UCSD-AML1 (cell line): ENCODE measurements around the gene CUTA.
"Not testable (repeated sequence)": the region's sequence is repeated elsewhere in the genome, so short reads cannot be mapped to it uniquely, and the experiment has no call there.

ENCODE experiments used
- DNase-seq: peaks from one replicate; lab custom pipeline; 2025; ENCODE audit not compliant: unreplicated experiment; lab: John Stamatoyannopoulos, UW

Gene CUTA

GRCh38 chr6:33407132-33407718 is 10.7 kb downstream of the CUTA start:
- no peak for DNase-seq

- DNase-seq, result no peak
Observed at GRCh38 chr6:33406126-33406525, 11.8 kb downstream of the CUTA start.

GRCh38 chr6:33405386-33405940 is 12.4 kb downstream of the CUTA start:
- no peak for DNase-seq

- no peak for DNase-seq
Observed at GRCh38 chr6:33404884-33405283, 13.0 kb downstream of the CUTA start.

GRCh38 chr6:33399881-33400280 is 18.0 kb downstream of the CUTA start:
- DNase-seq, result not testable (repeated sequence)

GRCh38 chr6:33398601-33399000 is 19.3 kb downstream of the CUTA start:
- DNase-seq, result not testable (repeated sequence)

- no peak for DNase-seq
Observed at GRCh38 chr6:33397541-33397940, 20.4 kb downstream of the CUTA start.

- no peak for DNase-seq
Observed at GRCh38 chr6:33392979-33393378, 24.9 kb downstream of the CUTA start.

- no peak for DNase-seq
Observed at GRCh38 chr6:33392595-33392948, 25.3 kb downstream of the CUTA start.

GRCh38 chr6:33391922-33392594 is 25.8 kb downstream of the CUTA start:
- DNase-seq, result no peak

- peak; percentile 100 for DNase-seq
Observed at GRCh38 chr6:33391278-33391921, 26.5 kb downstream of the CUTA start, which contains the start of gene KIFC1. Gene KIFC1 (plus strand): TSS chr6:33391823. CDS start chr6:33391986, 163 bp downstream.

GRCh38 chr6:33390767-33391277 is 27.1 kb downstream of the CUTA start:
- DNase-seq, result no peak

GRCh38 chr6:33390173-33390572 is 27.7 kb downstream of the CUTA start:
- no peak for DNase-seq

- DNase-seq, result no peak
Observed at GRCh38 chr6:33384581-33385020, 33.3 kb downstream of the CUTA start.

- no peak for DNase-seq
Observed at GRCh38 chr6:33383427-33384185, 34.3 kb downstream of the CUTA start.

- no peak for DNase-seq
Observed at GRCh38 chr6:33380272-33380981, 37.5 kb downstream of the CUTA start.

- DNase-seq, result not testable (repeated sequence)
Observed at GRCh38 chr6:33379184-33379583, 38.7 kb downstream of the CUTA start.

GRCh38 chr6:33377171-33377570 is 40.7 kb downstream of the CUTA start:
- DNase-seq, result no peak

GRCh38 chr6:33375143-33375671 is 42.7 kb downstream of the CUTA start:
- DNase-seq, result no peak
